NCI-H2107 treated with DMSO at 0.1 percent for 48 hours (cell line): ENCODE measurements around the gene ZSWIM4.
A peak's percentile ranks its signal among the peaks of the same experiment; 100 is the strongest.

Experiments
- DNase-seq: peaks from one replicate; lab custom pipeline; 2025; ENCODE audit not compliant: unreplicated experiment; lab: John Stamatoyannopoulos, UW

Gene ZSWIM4

DNA sequence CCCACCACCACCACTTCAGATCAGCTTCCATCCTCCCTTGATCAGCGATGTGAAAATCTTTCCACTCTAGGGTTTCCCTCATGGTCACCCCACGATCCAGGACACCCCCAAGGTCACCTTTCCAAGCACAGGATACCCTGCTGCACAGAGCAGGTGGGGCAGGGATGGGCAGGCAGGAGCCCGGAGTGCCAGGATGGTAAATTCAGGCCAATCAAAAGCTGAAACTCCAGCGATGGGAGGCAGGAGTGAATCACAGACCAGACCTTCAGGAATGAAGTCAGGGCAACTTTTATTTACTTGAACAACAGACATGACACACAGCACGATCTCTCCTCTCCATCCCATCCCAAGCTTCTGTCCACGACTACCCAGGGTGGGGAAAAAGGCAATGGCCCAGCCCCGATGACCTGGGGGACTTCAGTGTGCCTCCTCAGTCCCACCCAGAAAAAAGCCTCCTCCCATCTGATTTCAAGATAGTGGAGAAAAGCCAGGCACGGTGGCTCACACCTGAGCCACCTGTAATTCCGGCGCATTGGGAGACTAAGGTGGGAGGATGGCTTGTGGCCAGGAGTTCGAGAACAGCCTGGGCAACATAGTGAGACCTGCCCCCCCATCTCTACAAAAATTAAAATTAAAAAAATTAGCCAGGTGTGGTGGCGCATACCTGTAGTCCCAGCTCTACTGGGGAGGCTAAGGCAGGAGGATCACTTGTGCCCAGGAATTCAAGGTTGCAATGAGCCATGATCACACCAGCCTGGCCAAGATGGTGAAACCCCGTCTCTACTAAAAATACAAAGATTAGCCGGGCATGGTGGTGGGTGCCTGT, 39.2 kb downstream of the ZSWIM4 start:
- no peak for DNase-seq

DNA sequence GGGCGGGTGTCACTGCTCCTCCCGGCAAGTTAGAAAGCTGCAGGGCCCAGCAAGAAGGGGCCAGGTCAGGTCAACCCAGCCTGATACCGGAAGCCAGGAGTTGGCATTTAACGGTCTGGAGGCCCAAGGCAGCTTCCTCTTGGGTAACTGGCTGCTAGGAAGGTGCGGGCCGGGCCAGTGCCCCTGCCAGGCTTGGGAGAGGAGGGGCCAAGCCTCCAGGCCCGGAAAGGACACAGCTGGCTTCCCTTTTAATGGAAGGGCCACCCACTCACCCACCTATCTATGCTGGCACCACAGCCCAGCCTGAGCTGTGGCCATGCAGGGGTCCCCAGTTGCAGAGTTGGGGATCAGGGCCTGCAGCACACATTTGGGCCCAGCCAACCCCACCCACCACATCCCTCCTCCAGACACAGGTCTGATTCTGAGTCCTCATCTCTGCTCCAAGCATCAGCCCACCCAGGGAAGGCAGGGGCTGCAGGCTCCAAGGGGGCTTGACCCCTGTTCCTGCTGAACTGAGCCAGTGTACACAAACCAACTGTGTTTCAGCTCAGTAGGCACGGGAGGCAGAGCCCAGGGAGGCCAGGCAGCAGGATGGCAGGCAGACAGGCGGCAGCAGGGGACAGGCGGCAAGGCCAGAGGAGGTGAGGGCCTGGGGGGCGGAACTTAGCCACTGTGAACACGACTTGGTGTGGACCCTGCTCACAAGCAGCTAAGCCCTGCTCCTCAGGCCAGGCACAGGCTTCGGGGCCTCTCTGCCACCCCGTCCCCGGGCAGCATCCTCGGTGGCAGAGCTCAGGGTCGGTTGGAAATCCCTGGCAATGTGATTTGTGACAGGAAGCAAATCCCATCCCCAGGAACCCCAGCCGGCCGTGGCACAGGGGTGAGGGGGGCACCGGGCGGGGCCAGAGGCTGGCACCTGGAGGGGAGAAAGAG, 40.8 kb downstream of the ZSWIM4 start:
- DNase-seq, result no peak

DNA sequence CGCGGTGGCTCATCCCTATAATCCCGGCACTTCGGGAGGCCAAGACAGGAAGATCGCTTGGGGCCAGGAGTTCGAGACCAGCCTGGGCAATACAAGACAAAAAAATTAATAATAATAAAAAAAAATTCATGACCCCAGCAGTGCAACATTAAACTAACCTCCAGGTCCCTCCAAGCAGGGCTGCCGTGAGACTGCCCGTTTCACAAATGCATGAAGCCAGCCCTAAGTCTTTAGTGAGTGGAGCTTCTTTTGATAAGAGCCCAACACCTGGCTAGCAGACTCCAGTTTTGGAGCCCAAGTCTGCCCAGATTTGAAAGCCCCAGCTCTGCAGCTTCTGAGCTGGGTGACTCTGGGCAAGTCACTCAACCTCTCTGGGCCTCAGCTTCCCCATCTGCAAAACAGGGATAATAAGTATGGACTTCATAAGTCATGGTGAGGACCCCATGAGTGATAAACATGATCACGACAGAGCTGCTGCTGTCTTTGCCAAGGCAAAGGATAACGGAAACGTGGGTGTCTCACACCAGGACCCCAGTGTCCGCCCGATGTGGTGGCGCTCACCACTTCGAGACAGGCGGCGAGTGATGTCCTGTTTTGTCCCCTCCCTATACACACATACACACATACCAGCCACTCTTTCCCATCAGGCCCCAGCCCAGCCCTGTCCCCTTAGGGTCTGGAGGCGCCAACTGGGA, 43.3 kb downstream of the ZSWIM4 start:
- DNase-seq, result no peak

DNA sequence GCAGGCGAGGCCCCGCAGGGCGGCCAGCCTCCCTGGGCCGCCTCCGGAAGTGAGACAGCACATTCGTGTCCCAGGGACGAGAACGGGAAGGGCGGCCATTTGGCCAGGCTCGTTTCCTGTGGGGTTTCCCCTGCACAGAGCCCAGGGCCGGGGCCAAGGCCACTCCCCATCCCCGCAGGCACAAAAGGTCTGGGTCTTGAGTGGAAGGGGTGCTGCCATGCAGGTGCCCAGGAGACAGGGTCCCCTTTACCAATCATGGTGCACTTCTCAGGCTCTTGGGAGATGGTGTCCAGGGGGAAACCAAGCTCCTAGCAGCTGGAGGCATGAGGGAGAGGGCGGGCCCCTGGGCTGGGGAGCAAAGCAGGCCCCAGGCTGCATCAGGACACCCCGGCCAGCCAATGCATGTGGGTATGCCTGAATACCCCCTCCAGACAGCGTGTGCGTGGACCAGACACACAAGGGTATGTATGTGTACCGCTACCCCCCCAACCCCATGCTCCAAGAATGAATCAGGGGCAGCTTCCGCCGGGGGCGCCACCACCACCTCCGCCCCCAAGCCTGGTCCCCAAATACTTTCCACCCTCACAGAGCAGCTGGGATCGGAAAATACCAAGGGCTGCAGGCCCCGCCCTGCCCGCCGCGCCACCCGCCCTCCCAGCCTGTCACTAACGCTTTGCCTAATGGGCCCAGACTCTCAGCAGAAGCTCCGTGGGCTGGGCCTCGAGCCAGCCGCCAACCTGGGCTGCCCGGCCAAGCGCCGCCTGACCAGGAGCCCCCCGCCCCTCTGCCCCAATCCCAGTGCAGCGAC, 44.1 kb downstream of the ZSWIM4 start:
- DNase-seq, result peak; percentile 27

DNA sequence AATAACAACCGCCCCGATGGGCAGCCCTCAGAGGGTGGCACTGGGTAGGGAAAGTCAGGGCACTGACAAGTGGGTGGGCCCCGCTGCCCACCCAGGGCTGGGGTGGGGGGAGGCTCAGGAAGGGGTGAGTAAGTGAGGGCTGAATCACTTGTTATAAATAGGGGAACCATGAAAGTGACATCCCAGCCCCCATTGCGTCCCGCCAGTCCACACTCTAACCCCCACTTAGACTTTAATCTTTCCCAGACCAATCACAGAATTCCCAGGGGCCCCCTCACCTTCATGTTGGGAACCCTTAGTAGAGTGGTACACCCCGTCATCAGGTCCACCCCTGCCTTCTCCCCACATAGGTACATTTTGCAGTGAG, 44.7 kb downstream of the ZSWIM4 start:
- no peak for DNase-seq

DNA sequence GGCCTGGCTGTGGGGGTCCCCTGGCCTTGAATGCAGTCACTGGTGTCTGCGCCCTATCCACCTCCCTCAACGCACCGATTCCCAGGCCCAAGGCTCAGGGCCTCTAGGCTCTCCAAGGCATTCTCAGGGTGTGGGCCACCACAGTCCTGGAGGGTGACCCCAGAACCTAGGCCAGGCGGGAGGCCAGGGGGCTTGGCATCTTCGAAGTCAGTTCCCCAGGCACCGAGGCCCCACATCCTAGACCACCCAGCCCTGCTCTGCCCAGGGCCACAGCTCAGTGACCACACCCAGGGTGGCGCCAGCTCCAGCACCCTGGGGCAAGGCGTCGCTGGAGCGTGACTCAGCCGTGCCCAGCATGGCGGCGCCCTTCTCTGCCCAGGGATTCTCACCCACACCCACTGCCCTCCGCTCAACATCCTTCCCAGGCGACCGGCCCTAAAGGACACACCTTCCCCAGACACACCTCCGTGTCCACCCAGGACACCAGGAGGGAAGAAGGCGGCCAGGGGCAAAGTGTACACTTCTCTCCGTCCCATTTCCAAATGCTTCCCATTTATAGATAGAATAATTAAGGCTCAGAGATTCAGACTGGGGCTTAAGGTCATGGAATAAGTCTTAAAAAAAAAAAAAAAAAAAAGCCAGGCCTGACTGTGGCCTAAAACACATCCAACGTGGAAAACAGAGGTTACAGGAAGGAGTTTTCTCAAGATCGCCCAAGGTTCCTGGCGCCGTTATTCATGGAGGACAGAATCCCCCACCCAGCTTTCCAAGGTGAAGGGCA, 45.3 kb downstream of the ZSWIM4 start:
- no peak for DNase-seq

DNA sequence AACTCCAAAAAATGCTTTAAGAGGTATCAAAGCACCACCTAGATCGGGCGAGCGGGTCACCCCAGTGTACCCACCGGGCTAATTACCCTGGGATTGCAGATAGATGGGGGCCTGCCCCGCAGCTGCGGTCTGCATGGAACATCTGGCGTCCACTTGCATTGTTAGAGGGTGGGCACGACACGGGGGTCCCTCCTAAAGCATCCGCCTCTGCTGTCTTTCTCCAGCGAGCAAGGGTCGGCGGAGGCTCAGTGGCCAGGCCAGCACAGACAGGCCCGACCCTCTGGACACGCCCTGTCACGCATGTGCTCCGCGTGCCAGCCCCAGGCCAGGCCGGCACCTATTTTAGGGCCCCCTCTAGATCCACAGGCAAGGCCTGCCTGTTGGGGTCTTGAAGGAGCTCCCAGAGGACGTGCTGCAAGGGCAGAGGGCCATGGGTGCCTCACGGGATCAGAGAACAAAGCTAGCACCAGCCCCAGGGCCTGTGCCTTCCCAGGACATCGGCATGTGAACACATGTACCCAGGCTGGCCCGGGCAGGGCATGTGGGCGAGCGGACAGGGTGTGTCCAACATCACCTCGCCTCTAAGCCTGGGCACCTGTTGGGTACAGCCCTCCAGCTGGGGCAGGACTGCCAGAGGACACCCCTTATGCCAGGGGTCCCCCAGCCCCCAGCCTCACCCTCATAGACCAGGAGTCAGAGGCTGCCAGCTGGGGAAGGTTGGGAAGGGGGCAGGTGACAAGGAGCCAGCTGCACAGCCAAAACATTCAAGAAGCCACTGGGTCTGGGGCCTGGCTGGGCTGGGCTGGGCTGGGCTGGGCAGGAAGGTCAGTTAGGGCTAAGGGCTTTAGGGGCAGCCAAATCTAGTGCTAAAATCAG, 46.1 kb downstream of the ZSWIM4 start:
- DNase-seq, result no peak

DNA sequence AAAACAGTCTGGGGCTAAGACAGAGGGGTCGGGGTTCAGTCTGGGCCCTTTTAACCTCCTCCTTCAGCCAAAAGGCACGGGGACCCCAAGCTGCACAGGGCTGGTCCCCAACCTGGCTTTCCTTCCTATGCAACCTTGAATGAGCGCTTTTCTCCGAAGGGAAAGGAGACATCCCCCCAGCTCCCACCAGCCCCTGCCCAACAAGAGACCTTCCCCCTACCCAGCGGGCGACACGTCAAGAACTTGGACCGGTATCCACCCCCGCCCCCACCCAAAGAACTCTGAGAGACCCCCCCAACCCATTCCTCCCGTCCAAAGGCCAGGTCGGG, 46.7 kb downstream of the ZSWIM4 start:
- no peak for DNase-seq

DNA sequence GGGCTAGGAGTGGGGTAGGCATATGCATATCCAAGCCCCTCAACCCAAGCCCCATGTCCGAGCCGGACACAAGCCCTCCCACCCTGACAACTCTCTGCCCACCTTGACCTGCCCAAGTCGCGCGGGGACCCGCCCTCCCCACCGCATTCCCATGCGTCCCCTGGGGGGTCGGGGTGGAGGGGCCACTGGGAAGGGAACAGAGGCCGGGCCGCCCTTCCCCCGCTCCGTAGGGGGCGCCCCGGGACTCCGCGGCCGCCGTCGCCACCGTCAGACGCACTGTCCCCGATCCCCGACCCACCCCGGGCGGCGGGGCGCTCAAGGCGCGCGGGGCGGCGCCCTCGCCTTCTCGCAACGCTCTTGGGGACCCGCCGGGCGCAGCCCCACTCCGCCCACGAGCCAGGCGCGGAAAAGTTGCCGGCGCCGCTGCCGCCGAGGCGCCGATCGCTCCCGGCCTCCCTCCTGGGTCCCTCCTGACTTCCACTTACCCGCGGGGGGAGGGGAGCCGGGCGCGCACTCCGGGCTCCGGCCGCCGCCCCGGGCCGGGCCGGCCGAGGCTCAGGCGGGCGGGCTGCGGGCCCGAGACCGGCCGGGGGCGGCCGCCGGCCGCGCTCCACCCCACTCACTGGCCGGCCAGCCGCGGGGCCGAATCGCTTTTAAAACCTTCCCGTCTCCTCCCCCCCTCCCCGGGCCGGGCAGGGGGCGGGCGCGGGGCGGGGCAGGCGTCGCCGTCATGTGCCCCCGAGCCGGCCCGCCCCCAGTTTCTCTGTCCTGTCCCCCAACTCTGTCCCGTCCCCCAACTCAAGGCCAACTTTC, 47.3 kb downstream of the ZSWIM4 start:
- no peak for DNase-seq

DNA sequence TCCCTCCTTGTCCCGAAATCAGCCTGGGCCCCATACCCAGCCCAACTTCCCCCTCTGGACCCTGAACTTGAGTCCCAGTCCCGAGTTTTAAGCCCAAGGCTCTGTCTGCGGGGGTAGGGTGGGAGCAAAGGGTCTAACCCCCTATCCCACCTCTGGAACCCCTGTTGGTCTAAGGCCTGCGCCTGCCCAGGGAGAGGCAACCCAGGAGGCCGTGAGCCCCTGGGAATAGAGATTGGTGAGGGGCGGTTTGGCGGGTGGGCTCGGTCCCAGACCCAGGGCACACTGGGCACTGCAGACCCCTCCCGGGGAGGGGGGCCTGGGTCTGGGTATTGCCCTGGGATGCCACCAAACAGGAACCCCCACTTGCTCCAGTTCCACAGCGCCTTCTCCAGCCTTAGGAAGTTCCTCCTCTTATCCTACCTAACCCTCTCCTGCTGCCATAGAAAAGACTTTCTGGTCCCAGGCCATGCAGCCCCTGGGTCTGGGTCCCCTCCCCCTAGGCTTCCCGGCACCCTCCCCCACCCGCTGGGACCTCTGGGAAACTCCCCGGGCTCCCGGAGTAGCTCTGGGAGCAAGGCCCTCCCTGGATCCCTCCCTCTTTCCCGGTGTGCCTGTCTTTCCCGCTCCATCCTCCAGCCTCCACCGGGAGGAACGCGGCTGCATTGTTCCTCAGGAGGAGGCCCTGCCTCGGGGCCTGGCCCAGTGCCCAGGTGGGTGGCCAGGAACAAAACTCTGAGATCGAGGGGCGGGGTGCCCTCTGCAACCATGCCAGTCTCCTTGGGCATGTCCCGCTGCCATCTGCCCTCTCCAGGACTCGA, 48.1 kb downstream of the ZSWIM4 start:
- DNase-seq, result no peak

DNA sequence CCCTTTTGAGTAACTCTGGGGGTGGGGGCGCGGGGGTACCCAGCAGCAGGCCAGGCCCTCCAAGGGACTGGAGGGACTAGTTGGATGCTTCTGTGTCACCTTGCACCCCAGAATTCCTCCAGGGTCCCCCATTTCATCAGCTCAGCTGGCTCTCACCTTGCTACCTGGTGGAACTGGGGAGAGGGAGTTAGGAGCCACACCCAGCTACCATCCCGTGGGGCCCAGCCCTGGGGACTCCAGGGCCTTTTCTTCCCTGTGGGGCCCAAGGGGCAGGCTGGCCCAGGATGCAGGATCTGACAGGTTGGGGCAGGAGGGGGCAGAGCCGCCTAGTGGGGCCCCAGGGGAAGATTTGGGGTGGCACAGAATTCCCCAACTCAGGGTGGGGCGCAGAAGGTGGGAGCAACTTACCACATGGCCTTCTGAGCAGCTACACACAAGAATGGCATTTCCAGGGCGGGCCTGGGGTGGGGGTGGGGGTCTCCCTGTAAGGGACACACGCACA, 48.9 kb downstream of the ZSWIM4 start:
- no peak for DNase-seq

DNA sequence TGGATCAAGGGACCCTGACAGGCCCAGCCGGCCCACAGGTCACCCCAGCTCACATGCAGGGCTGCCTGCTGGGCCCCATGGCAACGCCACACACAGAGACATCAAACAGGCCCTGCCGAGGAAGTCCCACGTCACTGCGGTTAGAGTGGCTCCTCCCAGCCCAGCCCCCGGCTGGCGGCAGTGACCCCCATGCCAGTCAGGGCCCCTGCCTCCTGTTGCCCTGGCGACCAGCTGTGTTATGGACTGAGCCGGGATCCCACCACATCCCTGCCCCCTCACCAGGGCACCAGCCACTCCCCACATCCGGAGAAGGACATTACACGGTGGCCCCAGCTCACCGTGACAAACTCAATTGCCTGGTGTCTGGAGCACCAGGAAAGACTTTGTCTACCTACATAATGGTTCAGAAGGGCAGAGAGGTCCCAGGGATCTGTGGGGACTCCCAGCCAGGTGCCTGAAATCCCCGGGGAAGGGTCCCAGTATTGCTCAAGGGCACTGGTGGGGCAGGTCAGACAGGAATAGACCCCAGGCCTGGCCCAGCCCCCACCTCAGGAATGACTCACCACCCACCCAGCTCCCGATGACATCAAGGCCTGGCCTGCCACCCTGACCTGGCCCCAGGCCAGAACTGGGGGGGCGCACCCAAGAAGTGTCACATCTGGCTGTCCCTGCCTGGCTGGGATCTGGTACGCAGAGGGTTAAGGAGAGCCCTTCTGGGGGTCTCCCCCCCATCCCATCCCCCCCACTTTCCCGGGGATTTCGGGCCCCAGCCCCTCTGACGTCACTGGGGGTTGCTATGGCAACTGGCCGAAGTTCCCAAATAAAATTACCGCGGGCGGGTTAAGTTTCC, 51.5 kb downstream of the ZSWIM4 start:
- DNase-seq, result peak; percentile 34

DNA sequence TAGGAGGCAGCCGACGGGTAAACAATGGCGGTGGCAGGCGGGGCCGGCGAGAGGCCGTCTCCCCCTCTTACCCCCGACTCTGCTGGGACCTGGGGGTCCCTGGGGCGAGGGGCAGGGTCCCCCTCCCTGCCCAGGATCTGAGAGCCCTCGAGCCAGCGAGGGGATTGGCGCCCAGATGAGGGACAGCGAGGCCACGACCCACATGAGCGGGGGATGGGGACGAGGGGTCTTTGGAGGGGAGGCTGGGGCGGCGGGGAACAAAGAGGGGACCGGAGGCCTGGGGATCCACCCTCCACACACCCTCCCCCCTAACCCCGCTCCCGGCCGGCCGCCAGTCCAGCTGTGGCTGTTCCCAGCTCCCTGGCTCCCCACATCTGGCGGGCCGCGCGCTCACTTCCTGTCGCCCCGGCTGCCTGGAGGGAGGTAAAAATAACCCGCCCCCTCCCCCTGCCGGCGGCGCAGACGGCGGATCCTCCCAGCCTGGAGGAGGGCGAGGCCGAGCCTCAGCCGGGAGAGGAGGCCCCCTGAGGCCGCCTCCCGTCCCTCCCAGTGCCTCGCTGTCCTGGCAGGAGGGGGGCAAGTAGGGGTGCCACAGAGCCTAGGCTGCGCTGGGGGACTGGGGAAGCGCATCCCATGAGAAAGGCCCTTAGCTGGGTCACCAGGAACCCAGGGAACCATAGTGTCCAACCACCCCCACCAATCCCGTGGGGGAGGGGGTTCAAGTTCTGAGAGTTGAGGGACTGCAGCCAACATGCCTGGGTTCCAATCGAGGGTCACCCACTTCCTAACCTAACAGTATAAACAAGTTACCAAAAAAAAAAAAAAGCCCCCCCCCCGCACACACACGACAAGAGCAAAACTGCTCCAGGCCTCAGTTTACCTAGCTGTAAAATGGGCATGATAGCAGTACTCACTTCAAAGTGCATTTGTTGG, 52.4 kb downstream of the ZSWIM4 start:
- peak; percentile 38 for DNase-seq

DNA sequence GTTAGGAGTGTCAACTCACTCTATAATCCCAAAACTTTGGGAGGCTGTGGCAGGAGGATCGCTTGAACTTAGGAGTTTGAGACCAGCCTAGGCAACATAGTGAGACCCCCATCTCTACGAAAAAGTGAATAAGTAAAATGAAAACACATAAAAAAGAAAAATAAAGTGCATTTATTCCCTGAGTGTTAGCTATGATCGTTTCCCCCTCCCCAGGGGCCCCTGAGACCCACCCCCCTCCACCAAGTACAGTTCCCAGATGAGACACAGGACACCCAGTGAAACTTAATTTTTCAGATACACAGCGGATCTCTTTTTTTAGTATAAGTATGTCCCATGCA, 53.1 kb downstream of the ZSWIM4 start:
- no peak for DNase-seq
